ENCODE results near the gene KCNJ6.

GRCh38 chr21:37903396-37903795 is 12.9 kb downstream of the KCNJ6 start:
- no peak for TF ChIP-seq CTCF (IDR thresholded peaks at IDR 0.05; ENCODE audit: low read depth, low read length, missing input control)
- no peak for TF ChIP-seq HNF4G (IDR thresholded peaks at IDR 0.05)
- TF ChIP-seq EGR1 (IDR thresholded peaks at IDR 0.05; ENCODE audit: low read depth in 2 of 2): no peak
- TF ChIP-seq SP1 (IDR thresholded peaks at IDR 0.05): no peak
- no peak for TF ChIP-seq ATF3 (IDR thresholded peaks at IDR 0.05)
- TF ChIP-seq RAD21 (IDR thresholded peaks at IDR 0.05): no peak
- TF ChIP-seq REST (IDR thresholded peaks at IDR 0.05): no peak
- no peak for TF ChIP-seq TAF1 (conservative IDR thresholded peaks at IDR 0.05)
- no peak for TF ChIP-seq ZBTB33 (IDR thresholded peaks at IDR 0.05)
- TF ChIP-seq MAX (IDR thresholded peaks at IDR 0.05): no peak

All from liver (tissue), 3 donors.